B cell (primary cell): Measurements from ENCODE around the gene CPA2.
"Not testable (repeated sequence)": the region's sequence is repeated elsewhere in the genome, so short reads cannot be mapped to it uniquely, and the experiment has no call there.

Source experiments
- CTCF ChIP-seq: fragments of 200-600 bp; IDR thresholded peaks from one replicate; pipeline ENCODE4 v1.8.0; 2022; ENCODE audit warnings: antibody characterized with exemption, mild to moderate bottlenecking
- EZH2 ChIP-seq: IDR thresholded peaks from 2 replicates; pipeline ENCODE4 v1.6.1; 2012; ENCODE audit warnings: borderline replicate concordance, low read depth, mild to moderate bottlenecking, moderate library complexity, low read length; ENCODE audit not compliant: insufficient read depth, poor library complexity, severe bottlenecking

- not testable (repeated sequence) for TF ChIP-seq EZH2, CTCF
Observed at GRCh38 chr7:130243486-130243885, 23.2 kb upstream of the CPA2 start.
